Fibroblast of gingiva (primary cell): ENCODE measurements around the gene ARHGEF28.

Experiments used
- DNase-seq: peaks from one replicate; pipeline ENCODE4 v3.0.0-alpha.2; 2011; ENCODE audit warnings: low read depth

The ARHGEF28 gene

GRCh38 chr5:73776405-73776804 is 150.4 kb downstream of the ARHGEF28 start:
- no peak for DNase-seq

GRCh38 chr5:73777192-73777591 is 151.2 kb downstream of the ARHGEF28 start:
- no peak for DNase-seq

- DNase-seq: no peak
Observed at GRCh38 chr5:73780302-73781080, 154.5 kb downstream of the ARHGEF28 start.

- DNase-seq: no peak
Observed at GRCh38 chr5:73781107-73781768, 155.2 kb downstream of the ARHGEF28 start.

- peak; percentile 40 for DNase-seq
Observed at GRCh38 chr5:73783828-73784227, 157.8 kb downstream of the ARHGEF28 start.

- DNase-seq: no peak
Observed at GRCh38 chr5:73786043-73786831, 160.2 kb downstream of the ARHGEF28 start.

- DNase-seq: peak; percentile 68
Observed at GRCh38 chr5:73789851-73790281, 163.9 kb downstream of the ARHGEF28 start.

GRCh38 chr5:73791389-73791788 is 165.4 kb downstream of the ARHGEF28 start:
- no peak for DNase-seq

- peak; percentile 63 for DNase-seq
Observed at GRCh38 chr5:73792687-73793320, 166.8 kb downstream of the ARHGEF28 start.

- no peak for DNase-seq
Observed at GRCh38 chr5:73793911-73794310, 167.9 kb downstream of the ARHGEF28 start.

GRCh38 chr5:73796164-73797131 is 170.5 kb downstream of the ARHGEF28 start:
- peak; percentile 90 for DNase-seq

GRCh38 chr5:73797132-73797510 is 171.1 kb downstream of the ARHGEF28 start:
- DNase-seq: no peak

GRCh38 chr5:73799401-73799972 is 173.5 kb downstream of the ARHGEF28 start:
- DNase-seq: no peak

- no peak for DNase-seq
Observed at GRCh38 chr5:73801686-73802085, 175.7 kb downstream of the ARHGEF28 start.

- no peak for DNase-seq
Observed at GRCh38 chr5:73805449-73805848, 179.5 kb downstream of the ARHGEF28 start.

GRCh38 chr5:73808911-73809310 is 182.9 kb downstream of the ARHGEF28 start:
- no peak for DNase-seq

GRCh38 chr5:73810429-73810828 is 184.4 kb downstream of the ARHGEF28 start:
- DNase-seq: no peak

- no peak for DNase-seq
Observed at GRCh38 chr5:73812457-73812856, 186.5 kb downstream of the ARHGEF28 start.

- DNase-seq: no peak
Observed at GRCh38 chr5:73812962-73813588, 187.1 kb downstream of the ARHGEF28 start.

- no peak for DNase-seq
Observed at GRCh38 chr5:73814233-73814846, 188.3 kb downstream of the ARHGEF28 start.
